Rectal smooth muscle tissue (tissue), 1 donor: ENCODE data around the gene KLC3.

ENCODE experiments used
- H3K27ac ChIP-seq: one replicate; pipeline ENCODE4 v1.7.0; 2013; ENCODE audit warnings: low read depth, low read length, inconsistent platforms
- H3K27me3 ChIP-seq: one replicate; pipeline ENCODE4 v1.7.0; 2013; ENCODE audit warnings: low read length; ENCODE audit not compliant: control insufficient read depth, insufficient read depth
- H3K36me3 ChIP-seq: one replicate; pipeline ENCODE4 v1.7.0; 2013; ENCODE audit warnings: low read length; ENCODE audit not compliant: control insufficient read depth, insufficient read depth
- H3K4me1 ChIP-seq: one replicate; pipeline ENCODE4 v1.7.0; 2013; ENCODE audit warnings: low read length; ENCODE audit not compliant: control insufficient read depth, insufficient read depth
- H3K4me3 ChIP-seq: one replicate; pipeline ENCODE4 v1.7.0; 2013; ENCODE audit warnings: low read length
- H3K9ac ChIP-seq: one replicate; pipeline ENCODE4 v1.7.0; 2013; ENCODE audit warnings: low read length

The KLC3 gene

GRCh38 chr19:45344621-45345505, 4.3 kb downstream of the KLC3 start:
- Histone ChIP-seq H3K4me3 (no peak overlapping the region), H3K4me1 (no peaks in the 10 kb centered on the region), H3K9ac (no peak overlapping the region), H3K27ac (no peak overlapping the region), H3K27me3 (peaks cover 28% of the 10 kb centered on the region), H3K36me3 (no peaks in the 10 kb centered on the region)

- Histone ChIP-seq H3K27me3 (peaks cover 25% of the 10 kb centered on the region), H3K9ac (no peak overlapping the region)
These were observed 4.9 kb downstream of the KLC3 start for GRCh38 chr19:45345506-45345860.

GRCh38 chr19:45346449-45346848, 5.9 kb downstream of the KLC3 start:
- no peaks in the 10 kb centered on the region for H3K36me3 ChIP-seq
- H3K9ac ChIP-seq, result no peak overlapping the region
- H3K27ac ChIP-seq, result no peak overlapping the region
- peaks cover 20% of the 10 kb centered on the region for H3K27me3 ChIP-seq
- H3K4me3 ChIP-seq, result no peak overlapping the region
- H3K4me1 ChIP-seq, result no peaks in the 10 kb centered on the region

More at GRCh38 chr19:45345506-45345860, 4.9 kb downstream of the KLC3 start:
- Histone ChIP-seq H3K27ac (no peak overlapping the region), H3K4me3 (no peak overlapping the region), H3K36me3 (no peaks in the 10 kb centered on the region), H3K4me1 (no peaks in the 10 kb centered on the region)

GRCh38 chr19:45347570-45348366, 7.2 kb downstream of the KLC3 start:
- H3K4me3 ChIP-seq, result no peak overlapping the region
- H3K27me3 ChIP-seq, result peaks cover 20% of the 10 kb centered on the region
- H3K4me1 ChIP-seq, result no peaks in the 10 kb centered on the region
- no peak overlapping the region for H3K27ac ChIP-seq
- H3K9ac ChIP-seq, result no peak overlapping the region
- H3K36me3 ChIP-seq, result no peaks in the 10 kb centered on the region

- Histone ChIP-seq H3K36me3 (peaks cover 2% of the 10 kb centered on the region), H3K4me1 (no peaks in the 10 kb centered on the region), H3K9ac (no peak overlapping the region), H3K27ac (no peak overlapping the region), H3K27me3 (peaks cover 18% of the 10 kb centered on the region), H3K4me3 (no peak overlapping the region)
These were observed 8.0 kb downstream of the KLC3 start for GRCh38 chr19:45348367-45349125.

GRCh38 chr19:45349126-45349415, 8.5 kb downstream of the KLC3 start:
- no peak overlapping the region for H3K9ac ChIP-seq
- peaks cover 3% of the 10 kb centered on the region for H3K36me3 ChIP-seq
- H3K4me3 ChIP-seq, result no peak overlapping the region
- H3K27ac ChIP-seq, result no peak overlapping the region
- no peaks in the 10 kb centered on the region for H3K4me1 ChIP-seq
- H3K27me3 ChIP-seq, result peaks cover 18% of the 10 kb centered on the region

- no peaks in the 10 kb centered on the region for H3K4me1 ChIP-seq
- H3K9ac ChIP-seq, result no peak overlapping the region
- peaks cover 6% of the 10 kb centered on the region for H3K36me3 ChIP-seq
- H3K4me3 ChIP-seq, result no peak overlapping the region
- peaks cover 18% of the 10 kb centered on the region for H3K27me3 ChIP-seq
- no peak overlapping the region for H3K27ac ChIP-seq
These were observed 8.9 kb downstream of the KLC3 start for GRCh38 chr19:45349430-45349941.

- Histone ChIP-seq H3K4me3 (no peak overlapping the region), H3K27ac (no peak overlapping the region), H3K27me3 (peaks cover 18% of the 10 kb centered on the region), H3K4me1 (no peaks in the 10 kb centered on the region), H3K36me3 (peaks cover 9% of the 10 kb centered on the region), H3K9ac (no peak overlapping the region)
These were observed 10.0 kb downstream of the KLC3 start for GRCh38 chr19:45350477-45351058.

GRCh38 chr19:45351401-45351952, 10.9 kb downstream of the KLC3 start:
- Histone ChIP-seq H3K27me3 (peaks cover 12% of the 10 kb centered on the region), H3K4me1 (no peaks in the 10 kb centered on the region), H3K27ac (no peak overlapping the region), H3K4me3 (no peak overlapping the region), H3K36me3 (peaks cover 9% of the 10 kb centered on the region), H3K9ac (no peak overlapping the region)

- Histone ChIP-seq H3K4me1 (no peaks in the 10 kb centered on the region), H3K36me3 (peaks cover 9% of the 10 kb centered on the region), H3K27me3 (peaks cover 9% of the 10 kb centered on the region), H3K9ac (no peak overlapping the region), H3K4me3 (no peak overlapping the region), H3K27ac (no peak overlapping the region)
These were observed 11.5 kb downstream of the KLC3 start for GRCh38 chr19:45352062-45352461.

GRCh38 chr19:45352471-45352870, 11.9 kb downstream of the KLC3 start:
- no peaks in the 10 kb centered on the region for H3K4me1 ChIP-seq
- H3K9ac ChIP-seq, result no peak overlapping the region
- H3K36me3 ChIP-seq, result peaks cover 9% of the 10 kb centered on the region
- peaks cover 7% of the 10 kb centered on the region for H3K27me3 ChIP-seq
- H3K27ac ChIP-seq, result no peak overlapping the region
- H3K4me3 ChIP-seq, result no peak overlapping the region
